ENCODE data around the gene CDC42BPA.

GRCh38 chr1:226956942-226957713, 361.2 kb downstream of the CDC42BPA start:
- TF ChIP-seq EZH2 (IDR thresholded peaks at IDR 0.05; ENCODE audit: insufficient read depth, poor library complexity, severe bottlenecking) (no peak), EZH2phosphoT487 (IDR thresholded peaks at IDR 0.05; ENCODE audit: insufficient read depth, low read depth) (no peak)

All from GM23248 (cell line).